GM12892 (cell line): Measurements from ENCODE around the gene MYO5B.

ENCODE experiments used
- DNase-seq: peaks from one replicate; pipeline ENCODE4 v3.0.0; 2011; ENCODE audit not compliant: insufficient read length
- FAIRE-seq: peaks from 2 replicates; lab custom pipeline; 2011; peaks lifted over from hg19 to GRCh38; lab: Jason Lieb, UNC
- POLR2A ChIP-seq: IDR thresholded peaks from 2 replicates; pipeline ENCODE4 v1.6.1; 2011; ENCODE audit warnings: low read depth, low read length, control low read depth
- POLR2AphosphoS5 ChIP-seq: IDR thresholded peaks from 2 replicates; pipeline ENCODE4 v1.6.1; 2011; ENCODE audit warnings: low read depth, low read length, control low read depth
- TAF1 ChIP-seq: IDR thresholded peaks from 2 replicates; pipeline ENCODE4 v1.6.1; 2011; ENCODE audit warnings: low read depth, mild to moderate bottlenecking, control low read depth, low read length, borderline replicate concordance

Gene MYO5B

GRCh38 chr18:49858309-49859020 is 336.5 kb downstream of the MYO5B start:
- peak; percentile 27 for FAIRE-seq

GRCh38 chr18:49857708-49858107 is 337.2 kb downstream of the MYO5B start:
- FAIRE-seq, result no peak
- no peak for TF ChIP-seq POLR2AphosphoS5
- no peak for TF ChIP-seq TAF1
- no peak for TF ChIP-seq POLR2A

More at GRCh38 chr18:49858309-49859020, 336.5 kb downstream of the MYO5B start:
- TF ChIP-seq POLR2AphosphoS5 (no peak), TAF1 (no peak), POLR2A (no peak)
- DNase-seq, result peak; percentile 48

GRCh38 chr18:49856496-49856895 is 338.5 kb downstream of the MYO5B start:
- FAIRE-seq, result no peak
- DNase-seq, result no peak
- TF ChIP-seq POLR2AphosphoS5 (no peak), POLR2A (no peak), TAF1 (no peak)

More at GRCh38 chr18:49857708-49858107, 337.2 kb downstream of the MYO5B start:
- DNase-seq, result no peak

GRCh38 chr18:49855711-49856415 is 339.1 kb downstream of the MYO5B start:
- DNase-seq (no peak), FAIRE-seq (no peak)
- TF ChIP-seq TAF1, result no peak
- TF ChIP-seq POLR2A, result no peak
- TF ChIP-seq POLR2AphosphoS5, result no peak

- TF ChIP-seq TAF1, result no peak
- no peak for TF ChIP-seq POLR2A
- no peak for TF ChIP-seq POLR2AphosphoS5
- no peak for DNase-seq
- no peak for FAIRE-seq
Observed at GRCh38 chr18:49854681-49855080, 340.3 kb downstream of the MYO5B start.

GRCh38 chr18:49853436-49853835 is 341.5 kb downstream of the MYO5B start:
- FAIRE-seq, result no peak

GRCh38 chr18:49853011-49853410 is 341.9 kb downstream of the MYO5B start:
- no peak for TF ChIP-seq POLR2AphosphoS5
- no peak for TF ChIP-seq TAF1
- TF ChIP-seq POLR2A, result no peak
- no peak for FAIRE-seq
- DNase-seq, result no peak

More at GRCh38 chr18:49853436-49853835, 341.5 kb downstream of the MYO5B start:
- TF ChIP-seq POLR2A, result no peak
- TF ChIP-seq POLR2AphosphoS5, result no peak
- TF ChIP-seq TAF1, result no peak
- no peak for DNase-seq

GRCh38 chr18:49851624-49852023 is 343.3 kb downstream of the MYO5B start:
- no peak for DNase-seq
- TF ChIP-seq POLR2A (no peak), POLR2AphosphoS5 (no peak), TAF1 (no peak)
- FAIRE-seq, result no peak

GRCh38 chr18:49850636-49851035 is 344.3 kb downstream of the MYO5B start:
- FAIRE-seq (no peak), DNase-seq (no peak)
- TF ChIP-seq POLR2AphosphoS5 (no peak), TAF1 (no peak), POLR2A (no peak)

GRCh38 chr18:49849331-49850217 is 345.4 kb downstream of the MYO5B start:
- TF ChIP-seq POLR2A (no peak), TAF1 (no peak), POLR2AphosphoS5 (no peak)
- DNase-seq (no peak), FAIRE-seq (no peak)

- FAIRE-seq (no peak), DNase-seq (no peak)
- TF ChIP-seq POLR2A, result no peak
- TF ChIP-seq POLR2AphosphoS5, result no peak
- TF ChIP-seq TAF1, result no peak
Observed at GRCh38 chr18:49848115-49848514, 346.8 kb downstream of the MYO5B start.
